ENCODE measurements around the gene PKD2. TPM values are rescaled to one million over a fixed set of nuclear protein-coding genes. Genes with fewer than 3 reads are reported as not detected.

The PKD2 gene
- total RNA-seq, 1 donor = 161 TPM

DNA sequence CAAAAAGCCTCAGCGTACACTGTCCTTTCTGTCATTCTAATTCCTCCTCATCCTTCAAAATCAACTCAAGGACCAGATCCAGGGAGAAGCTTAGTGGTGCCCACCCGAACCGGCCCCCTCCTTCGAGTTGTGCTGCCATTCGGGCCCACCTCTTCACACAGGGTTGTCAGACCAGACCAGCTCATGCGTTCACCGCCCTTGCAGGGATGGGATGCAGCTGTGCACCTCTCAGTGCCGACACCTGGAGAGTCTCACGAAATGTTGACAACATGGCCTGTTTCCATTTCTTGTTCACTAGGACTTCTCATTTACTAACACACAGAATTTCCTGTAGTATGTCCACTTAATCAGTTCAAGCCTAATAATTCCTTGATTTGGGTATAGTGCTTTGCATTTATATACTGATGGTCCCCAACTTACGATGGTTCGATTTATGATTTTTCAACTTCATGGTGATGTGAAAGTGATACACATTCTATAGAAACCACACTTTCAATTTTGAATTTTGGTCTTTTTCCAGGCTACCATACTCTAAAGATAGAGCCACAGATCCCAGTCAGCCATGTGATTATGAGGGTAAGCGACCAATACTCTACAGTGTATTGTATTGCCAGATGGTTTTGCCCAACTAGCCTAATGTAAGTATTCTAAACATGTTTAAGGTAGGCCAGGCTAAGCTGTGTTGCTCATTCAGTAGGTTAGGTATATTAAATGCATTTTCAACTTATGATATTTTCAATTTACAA, 23.3 kb downstream of the PKD2 start:
- DNase-seq (ENCODE audit: low read depth) = no peak
- H3K4me3 ChIP-seq (ENCODE audit: low read depth, low read length) = no peak overlapping the region
- no peak for TF ChIP-seq CTCF (IDR thresholded peaks at IDR 0.05; ENCODE audit: insufficient read depth, low read depth, low read length)

GRCh38 chr4:88033309-88033708, 25.9 kb downstream of the PKD2 start:
- peak; percentile 69 for TF ChIP-seq CTCF (IDR thresholded peaks at IDR 0.05; ENCODE audit: insufficient read depth, low read depth, low read length)
- no peak overlapping the region for H3K4me3 ChIP-seq (ENCODE audit: low read depth, low read length)
- DNase-seq (ENCODE audit: low read depth) = peak; percentile 75

GRCh38 chr4:88035292-88035691, 27.9 kb downstream of the PKD2 start:
- no peak for TF ChIP-seq CTCF (IDR thresholded peaks at IDR 0.05; ENCODE audit: insufficient read depth, low read depth, low read length)
- no peak for DNase-seq (ENCODE audit: low read depth)
- no peak overlapping the region for H3K4me3 ChIP-seq (ENCODE audit: low read depth, low read length)

DNA sequence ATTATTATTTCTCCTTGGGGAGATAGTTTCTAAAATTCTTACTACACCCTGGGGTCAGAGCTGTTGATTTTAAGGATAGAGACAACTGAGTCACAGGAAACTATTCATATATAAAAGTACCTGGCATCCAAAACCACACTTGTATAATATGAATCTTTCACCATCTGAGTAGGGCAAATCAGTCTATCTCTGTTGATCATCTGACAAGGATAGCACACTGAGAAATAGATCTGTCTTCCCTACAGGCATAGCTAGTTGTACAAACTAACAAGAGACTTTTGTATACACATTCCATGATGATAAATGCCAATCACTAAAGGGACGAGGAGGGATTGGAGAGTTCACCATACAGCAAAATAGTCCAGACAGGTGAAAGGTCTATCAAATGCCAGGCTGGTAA, 30.0 kb downstream of the PKD2 start:
- H3K4me3 ChIP-seq (ENCODE audit: low read depth, low read length) = no peak overlapping the region
- no peak for TF ChIP-seq CTCF (IDR thresholded peaks at IDR 0.05; ENCODE audit: insufficient read depth, low read depth, low read length)
- no peak for DNase-seq (ENCODE audit: low read depth)

DNA sequence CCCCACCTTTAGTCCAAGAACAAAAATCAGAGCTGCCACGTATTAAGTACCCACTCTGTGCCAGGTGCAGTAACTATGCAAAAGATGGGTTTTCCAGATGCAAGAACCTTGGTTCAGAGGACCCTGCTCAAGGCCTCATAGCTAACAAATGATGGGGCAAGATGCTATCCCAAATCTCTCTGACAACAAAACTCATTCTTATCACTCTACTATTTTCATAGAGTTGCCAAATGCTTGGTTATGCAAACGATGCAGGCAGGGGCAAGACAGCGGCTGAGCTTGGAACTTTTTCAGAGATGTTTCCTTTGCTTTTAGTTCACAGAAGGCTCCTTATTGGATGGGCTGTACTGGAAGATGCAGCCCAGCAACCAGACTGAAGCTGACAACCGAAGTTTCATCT, 30.5 kb downstream of the PKD2 start:
- H3K4me3 ChIP-seq (ENCODE audit: low read depth, low read length) = no peak overlapping the region
- TF ChIP-seq CTCF (IDR thresholded peaks at IDR 0.05; ENCODE audit: insufficient read depth, low read depth, low read length) = no peak
- DNase-seq (ENCODE audit: low read depth) = no peak

GRCh38 chr4:88040707-88041106, 33.3 kb downstream of the PKD2 start:
- DNase-seq (ENCODE audit: low read depth) = no peak
- no peak for TF ChIP-seq CTCF (IDR thresholded peaks at IDR 0.05; ENCODE audit: insufficient read depth, low read depth, low read length)
- no peak overlapping the region for H3K4me3 ChIP-seq (ENCODE audit: low read depth, low read length)

DNA sequence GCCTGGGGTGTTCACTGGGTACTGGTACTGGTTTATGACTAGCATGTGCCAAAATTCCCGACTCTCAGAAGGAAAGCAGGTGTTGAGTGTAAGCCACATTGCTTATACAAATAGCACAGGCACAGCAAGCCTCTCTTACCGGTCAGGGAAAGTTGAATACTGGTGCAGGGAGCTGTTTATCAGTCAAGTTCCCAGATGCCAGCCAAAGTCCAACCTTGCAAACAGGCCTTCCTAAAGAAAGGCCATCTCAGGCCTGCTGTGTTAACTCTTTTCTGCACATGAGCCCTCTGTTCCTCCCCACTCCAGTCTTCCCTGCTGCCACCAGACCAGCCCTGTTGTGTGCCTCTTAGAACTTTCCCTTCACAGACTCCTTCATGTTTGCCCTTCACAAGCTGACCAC, 34.2 kb downstream of the PKD2 start:
- H3K4me3 ChIP-seq (ENCODE audit: low read depth, low read length) = no peak overlapping the region
- no peak for DNase-seq (ENCODE audit: low read depth)
- no peak for TF ChIP-seq CTCF (IDR thresholded peaks at IDR 0.05; ENCODE audit: insufficient read depth, low read depth, low read length)

Measured in fibroblast of villous mesenchyme (primary cell).